PC-3 (cell line): Measurements from ENCODE around the gene IL1RAPL1.

Source experiments
- CTCF ChIP-seq: fragments of 300-600 bp; sonication (generic); conservative IDR thresholded peaks from 2 replicates; pipeline ENCODE4 v1.5.1; 2017; ENCODE audit warnings: antibody characterized with exemption, low read depth, mild to moderate bottlenecking, low read length
- EZH2 ChIP-seq: fragments of 300-600 bp; sonication (generic); IDR thresholded peaks from one replicate; pipeline ENCODE4 v1.6.1; 2017; ENCODE audit warnings: antibody characterized with exemption, mild to moderate bottlenecking, low read length; ENCODE audit not compliant: unreplicated experiment

DNA sequence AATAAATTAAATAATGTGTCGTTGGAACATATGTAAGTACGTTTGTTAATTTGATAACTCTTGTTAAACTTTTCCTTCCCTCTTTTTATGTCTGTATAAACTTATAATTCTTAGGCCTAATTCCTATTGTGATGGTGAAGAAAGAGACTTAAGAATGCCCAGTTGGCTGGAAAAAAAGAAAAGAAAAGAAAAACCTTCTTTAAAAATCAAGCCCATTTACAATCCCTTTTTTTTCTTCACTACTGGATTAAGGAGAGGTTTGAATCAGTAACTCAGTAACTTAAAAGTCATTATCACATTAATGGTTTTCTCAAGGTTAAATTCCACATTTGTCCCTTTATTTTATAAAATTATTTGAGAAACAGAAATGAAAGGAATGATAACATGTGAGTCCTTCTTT, 1374.8 kb downstream of the IL1RAPL1 start:
- TF ChIP-seq CTCF: no peak
- TF ChIP-seq EZH2: no peak
